Measurements from ENCODE around the gene IFITM10. TPM values are rescaled to one million over a fixed set of nuclear protein-coding genes. Genes with fewer than 3 reads are reported as not detected.

IFITM10 gene
- total RNA-seq, 2 experiments from 2014 or later = 0.96 to 1.3 TPM

DNA sequence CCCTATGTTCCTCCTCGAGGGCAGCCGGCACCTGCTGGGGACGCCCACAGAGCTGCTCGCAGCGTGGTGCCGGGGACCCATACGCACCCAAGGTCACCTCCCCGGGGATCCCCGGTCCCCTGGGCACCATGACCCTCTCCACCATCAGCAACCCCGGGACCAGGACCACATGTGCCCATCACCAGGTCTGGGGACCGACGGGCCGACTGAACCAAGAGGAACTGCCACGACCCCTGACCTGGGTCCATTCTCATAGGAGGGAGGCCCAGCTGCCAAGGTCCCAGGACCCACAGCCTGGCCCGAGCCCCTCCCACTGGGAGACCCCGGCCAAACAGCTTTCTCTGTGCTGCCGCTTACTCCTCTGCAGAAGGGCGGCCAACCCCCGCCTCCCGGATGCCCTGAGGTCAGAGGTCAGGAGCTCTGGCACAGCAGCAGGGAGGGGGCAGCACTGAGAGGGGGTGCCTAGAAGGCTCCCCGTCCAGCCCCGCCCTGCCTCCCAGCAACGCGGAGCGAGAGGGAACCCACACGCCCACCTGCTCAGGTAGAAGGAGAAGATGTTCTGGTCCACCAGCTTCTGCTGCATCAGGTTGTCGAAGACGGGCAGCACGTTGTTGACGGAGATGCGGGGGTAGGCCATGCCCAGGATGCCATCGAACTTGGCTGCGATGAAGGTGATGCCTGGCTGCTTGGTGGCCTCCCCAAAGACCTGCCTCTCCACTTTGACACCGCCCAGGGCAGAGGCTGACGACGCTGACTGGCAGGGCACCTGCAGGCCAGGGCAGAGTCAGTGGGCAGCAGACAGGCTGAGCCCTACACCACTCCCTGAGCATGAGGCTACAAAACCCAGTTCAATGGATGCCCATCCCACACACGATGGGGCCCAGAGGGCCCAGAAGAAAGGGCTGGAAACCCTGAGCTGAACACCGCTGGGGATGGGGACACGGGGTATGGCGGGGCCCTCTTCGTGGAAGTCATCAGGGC lies 6.7 kb upstream of the IFITM10 start:
- Mint-ChIP-seq H3K9me3 (no peaks in the 10 kb centered on the region), H3K4me3 (peak overlapping the region; percentile 70), H3K27ac (peak overlapping the region; percentile 93), H3K27me3 (no peaks in the 10 kb centered on the region), H3K36me3 (ENCODE audit: low read depth) (peaks cover 39% of the 10 kb centered on the region), H3K4me1 (peaks cover 73% of the 10 kb centered on the region)
- CTCF ChIA-PET = interaction anchor here (1.2 to 1.4 kb wide), 3 partner anchors 10 to 395 kb away, joined by 4 to 9 read pairs (median 5); no protein-coding TSS in a partner anchor
- POLR2A ChIA-PET = interaction anchor here (0.8 kb wide), 1 partner anchor 1346 kb away, joined by 4 read pairs; no protein-coding TSS in a partner anchor
- no peak for DNase-seq

DNA sequence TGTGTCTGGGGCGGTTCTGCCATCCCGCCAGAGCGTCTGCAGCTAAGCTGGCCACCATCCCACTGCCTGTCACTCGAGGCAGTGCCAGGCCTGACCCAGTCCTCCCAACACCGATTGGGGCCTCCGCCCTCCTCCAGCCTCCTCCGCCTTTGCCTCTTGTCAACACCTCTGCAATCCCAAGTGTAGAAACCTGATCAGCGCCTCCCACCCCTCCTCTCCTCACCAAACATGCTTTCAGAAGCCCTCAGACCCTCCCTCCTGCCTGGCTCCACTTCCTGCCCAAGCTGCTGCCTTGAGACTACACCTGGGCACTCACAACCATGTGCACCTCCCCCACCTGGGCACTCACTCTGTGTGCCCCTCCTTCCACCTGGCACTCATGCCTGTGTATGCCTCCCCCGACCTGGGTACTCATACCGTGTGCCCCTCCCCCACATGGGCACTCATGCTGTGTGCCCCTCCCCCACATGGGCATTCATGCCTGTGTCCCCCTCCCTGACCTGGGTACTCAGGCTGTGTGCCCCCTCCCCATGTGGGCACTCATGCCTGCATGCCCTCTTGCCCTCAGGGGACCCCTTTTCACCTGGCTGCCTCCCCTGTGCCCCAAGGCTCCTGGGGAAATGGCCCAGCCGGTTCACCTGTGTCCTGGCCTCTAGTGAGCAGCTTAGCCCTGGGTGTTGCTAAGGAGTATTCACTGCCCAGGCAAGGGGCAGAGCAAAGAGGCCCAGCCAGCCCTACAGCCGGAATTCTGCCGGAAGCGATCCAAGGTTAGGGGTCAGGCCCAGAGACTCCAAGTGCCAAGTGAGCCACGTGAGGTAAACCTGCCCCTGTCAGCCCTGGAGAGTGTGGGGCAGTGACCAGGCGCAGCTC lies 5.5 kb upstream of the IFITM10 start:
- CTCF ChIA-PET = interaction anchor here (1.7 kb wide), 1 partner anchor 77 kb away, joined by 3 read pairs; no protein-coding TSS in a partner anchor
- peak; percentile 47 for DNase-seq
- Mint-ChIP-seq H3K9me3 (no peaks in the 10 kb centered on the region), H3K4me3 (peak overlapping the region; percentile 55), H3K4me1 (peaks cover 65% of the 10 kb centered on the region), H3K36me3 (ENCODE audit: low read depth) (peaks cover 34% of the 10 kb centered on the region), H3K27me3 (no peaks in the 10 kb centered on the region), H3K27ac (peak overlapping the region; percentile 86)
- POLR2A ChIA-PET = no interaction called here

DNA sequence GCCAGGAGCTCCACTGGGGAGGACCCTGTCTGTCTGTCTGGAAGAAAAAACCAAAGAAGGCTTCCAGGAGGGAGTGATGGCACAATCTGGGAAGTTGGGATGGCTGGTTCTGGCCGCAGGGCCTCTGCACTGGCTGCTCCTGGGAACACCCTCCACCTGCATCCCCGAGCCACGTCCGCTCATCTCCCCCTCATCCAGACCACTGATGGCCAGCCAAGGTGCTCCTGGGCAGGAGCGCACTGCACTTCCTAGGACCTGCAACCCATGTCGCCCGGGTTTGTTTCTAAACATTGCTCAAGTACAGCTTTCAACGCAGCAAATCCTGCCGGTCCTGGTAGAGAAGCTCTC lies 4.9 kb upstream of the IFITM10 start:
- H3K9me3 Mint-ChIP-seq = no peaks in the 10 kb centered on the region
- peaks cover 34% of the 10 kb centered on the region for H3K36me3 Mint-ChIP-seq (ENCODE audit: low read depth)
- ChIA-PET CTCF (interaction anchor here (1.7 kb wide), 1 partner anchor 77 kb away, joined by 3 read pairs; no protein-coding TSS in a partner anchor), POLR2A (no interaction called here)
- DNase-seq = no peak
- peaks cover 3% of the 10 kb centered on the region for H3K27me3 Mint-ChIP-seq
- peaks cover 66% of the 10 kb centered on the region for H3K4me1 Mint-ChIP-seq
- H3K27ac Mint-ChIP-seq = peak overlapping the region; percentile 86
- H3K4me3 Mint-ChIP-seq = peak overlapping the region; percentile 55

DNA sequence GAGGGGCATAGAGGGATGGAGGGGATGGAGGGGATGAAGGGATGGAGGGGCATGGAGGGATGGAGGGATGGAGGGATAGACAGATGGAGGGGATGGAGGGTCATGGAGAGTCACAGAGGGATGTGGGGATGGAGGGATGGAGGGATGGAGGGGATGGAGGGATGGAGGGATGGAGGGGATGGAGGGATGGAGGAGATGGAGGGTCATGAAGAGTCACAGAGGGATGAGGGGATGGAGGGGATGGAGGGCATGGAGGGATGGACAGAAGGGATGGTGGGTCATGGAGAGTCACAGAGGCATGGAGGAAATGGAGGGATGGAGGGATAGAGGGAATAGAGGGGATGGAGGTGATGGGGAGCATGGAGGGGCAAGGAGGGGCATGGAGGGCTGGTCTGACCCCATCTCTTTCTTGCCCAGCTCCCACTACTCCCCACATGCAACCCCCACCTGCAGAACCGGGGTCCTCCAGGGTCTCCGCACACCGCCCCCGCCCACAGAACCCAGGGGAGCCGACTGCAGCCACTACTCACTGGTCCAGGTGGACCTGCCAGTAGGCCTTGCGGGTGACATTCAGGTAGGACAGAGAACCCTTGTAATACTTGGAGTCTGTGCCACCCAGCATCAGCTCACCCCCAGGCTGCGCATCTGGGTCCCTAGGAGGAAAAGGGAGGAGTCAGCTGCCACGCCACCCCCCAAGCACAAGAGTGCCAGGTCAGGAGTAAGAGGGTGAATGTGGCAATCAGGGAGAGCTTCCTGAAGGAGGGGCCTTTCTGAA lies 4.2 kb upstream of the IFITM10 start:
- Mint-ChIP-seq H3K27me3 (peaks cover 10% of the 10 kb centered on the region), H3K36me3 (ENCODE audit: low read depth) (peaks cover 34% of the 10 kb centered on the region), H3K9me3 (no peaks in the 10 kb centered on the region), H3K27ac (peak overlapping the region; percentile 64), H3K4me3 (no peak overlapping the region), H3K4me1 (peaks cover 66% of the 10 kb centered on the region)
- no peak for DNase-seq
- POLR2A ChIA-PET = no interaction called here
- CTCF ChIA-PET = interaction anchor here (1.7 kb wide), 1 partner anchor 78 kb away, joined by 3 read pairs; no protein-coding TSS in a partner anchor

DNA sequence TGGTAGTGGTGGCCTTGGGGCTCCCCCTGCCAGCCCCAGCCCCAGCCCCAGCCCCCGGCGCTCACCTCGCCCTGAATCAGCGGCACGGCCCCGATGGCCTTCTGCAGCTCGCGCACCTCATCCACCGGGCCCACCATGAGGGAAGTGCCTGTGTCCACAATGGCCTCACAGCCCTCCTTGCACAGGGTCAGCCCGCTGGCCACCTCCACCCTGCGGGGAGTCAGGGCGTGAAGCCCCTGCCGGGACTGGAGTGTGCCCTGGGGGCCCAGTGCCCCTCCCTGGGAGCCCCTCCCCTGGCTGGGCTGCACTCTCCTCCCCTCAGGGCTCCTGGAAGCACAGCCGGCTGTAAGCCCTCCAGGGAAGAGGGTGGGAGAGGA lies 3.5 kb upstream of the IFITM10 start:
- Mint-ChIP-seq H3K36me3 (ENCODE audit: low read depth) (peaks cover 34% of the 10 kb centered on the region), H3K9me3 (no peaks in the 10 kb centered on the region), H3K4me3 (no peak overlapping the region), H3K27ac (no peak overlapping the region), H3K27me3 (peaks cover 13% of the 10 kb centered on the region), H3K4me1 (peaks cover 63% of the 10 kb centered on the region)
- ChIA-PET POLR2A (no interaction called here), CTCF (interaction anchor here (1.7 kb wide), 1 partner anchor 79 kb away, joined by 3 read pairs; no protein-coding TSS in a partner anchor)
- no peak for DNase-seq

DNA sequence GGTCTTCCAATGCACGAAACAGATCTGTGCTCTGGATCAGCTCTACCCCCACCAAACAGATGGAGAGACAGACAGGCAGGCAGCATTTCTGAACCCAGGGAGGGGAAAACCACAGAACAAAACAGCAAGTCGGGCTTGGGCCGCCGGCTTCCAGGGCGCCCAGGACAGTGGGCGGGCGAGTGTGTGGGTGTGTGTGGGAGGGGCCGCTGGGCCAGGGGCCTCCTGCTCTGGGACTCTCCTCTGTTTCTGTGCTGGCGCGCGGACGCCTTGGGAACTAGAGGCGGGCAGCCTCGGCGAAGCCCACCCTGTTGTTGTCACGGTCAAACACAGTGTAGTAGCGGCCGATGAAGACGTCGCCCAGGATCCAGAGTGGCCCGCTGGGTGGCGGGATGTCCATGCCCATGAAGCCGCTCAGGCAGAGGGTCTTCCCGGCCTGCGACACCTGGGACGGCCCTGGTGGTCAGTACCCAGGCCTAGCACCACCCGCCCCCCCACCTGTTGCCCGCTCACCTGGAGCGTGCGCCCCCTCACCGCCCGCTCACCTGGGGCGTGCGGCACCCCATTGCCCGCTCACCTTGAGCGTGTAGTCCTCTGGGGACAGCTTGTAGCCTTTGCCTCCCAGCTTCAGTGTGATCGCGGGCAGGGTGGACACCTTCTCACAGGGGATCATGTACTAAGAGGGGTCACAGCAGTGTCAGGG lies 3.0 kb upstream of the IFITM10 start:
- Mint-ChIP-seq H3K4me3 (no peak overlapping the region), H3K4me1 (peaks cover 57% of the 10 kb centered on the region), H3K27ac (no peak overlapping the region), H3K9me3 (no peaks in the 10 kb centered on the region), H3K27me3 (peaks cover 15% of the 10 kb centered on the region), H3K36me3 (ENCODE audit: low read depth) (peaks cover 33% of the 10 kb centered on the region)
- ChIA-PET CTCF (interaction anchor here (0.6 to 1.2 kb wide), 2 partner anchors 13 to 14 kb away, joined by 3 read pairs; no protein-coding TSS in a partner anchor), POLR2A (no interaction called here)
- no peak for DNase-seq

DNA sequence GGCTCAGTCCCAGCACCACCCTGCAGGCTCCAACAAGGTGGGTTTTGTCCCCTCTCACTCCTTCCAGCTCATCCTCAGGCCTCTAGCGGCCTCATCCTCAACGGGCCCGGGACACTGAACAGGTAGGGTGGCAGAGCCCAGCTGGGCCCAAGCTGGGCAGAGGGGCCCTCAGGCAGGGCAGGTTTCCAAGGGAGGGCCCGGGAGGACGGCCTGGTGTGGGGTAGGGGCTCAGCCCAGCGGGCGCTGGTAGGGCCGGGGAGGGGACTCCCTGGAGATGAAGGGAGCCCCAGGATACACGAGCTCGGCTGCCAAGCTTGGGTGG lies 2.5 kb upstream of the IFITM10 start:
- peaks cover 53% of the 10 kb centered on the region for H3K4me1 Mint-ChIP-seq
- ChIA-PET POLR2A (no interaction called here), CTCF (interaction anchor here (0.6 to 1.2 kb wide), 2 partner anchors 13 kb away, joined by 3 read pairs; no protein-coding TSS in a partner anchor)
- DNase-seq = no peak
- H3K4me3 Mint-ChIP-seq = no peak overlapping the region
- H3K27ac Mint-ChIP-seq = no peak overlapping the region
- H3K9me3 Mint-ChIP-seq = no peaks in the 10 kb centered on the region
- peaks cover 31% of the 10 kb centered on the region for H3K36me3 Mint-ChIP-seq (ENCODE audit: low read depth)
- H3K27me3 Mint-ChIP-seq = peaks cover 17% of the 10 kb centered on the region

DNA sequence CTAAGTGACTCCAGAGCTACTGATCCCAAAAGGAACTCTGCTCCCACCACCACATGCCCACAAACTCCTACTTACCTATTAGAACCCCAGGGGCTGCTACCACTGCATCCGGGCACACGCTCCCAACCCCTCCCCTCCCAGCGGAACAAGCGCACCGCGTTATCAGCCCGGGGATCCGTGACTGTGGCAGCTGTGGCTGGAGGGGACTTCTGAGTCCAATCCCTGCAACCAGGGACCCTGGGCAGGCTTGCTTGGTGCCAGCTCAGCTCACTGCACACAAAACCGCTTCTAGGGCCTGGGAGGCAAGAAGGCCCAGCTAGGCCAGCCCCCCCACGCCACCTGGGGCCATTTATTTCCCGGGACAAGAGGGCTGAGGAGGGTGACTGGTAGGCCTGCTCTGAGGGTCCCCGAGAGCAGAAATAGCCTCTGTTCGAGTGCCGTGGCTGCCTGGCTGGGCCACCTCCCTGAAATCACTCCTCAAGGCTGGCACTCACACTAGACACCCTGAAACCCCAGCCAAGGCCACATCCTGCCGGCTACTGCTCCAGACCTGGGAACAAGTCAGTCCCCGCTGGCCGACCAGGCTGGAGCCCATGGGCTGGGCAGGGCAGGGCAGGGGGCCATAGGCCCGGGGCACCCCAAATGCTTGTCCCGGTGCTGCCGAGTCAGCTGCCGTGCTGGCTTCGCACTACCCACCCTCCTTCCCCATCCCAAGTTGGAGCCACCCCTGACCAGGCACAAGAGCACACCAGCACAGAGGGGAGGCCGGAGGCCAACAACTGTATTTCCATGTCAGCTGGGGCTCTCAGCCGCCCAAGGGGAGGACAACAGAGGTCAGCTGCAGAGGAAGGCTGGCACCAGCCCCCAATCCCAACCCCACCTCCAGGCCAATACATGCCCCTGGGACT lies 1.9 kb upstream of the IFITM10 start:
- Mint-ChIP-seq H3K36me3 (ENCODE audit: low read depth) (peaks cover 25% of the 10 kb centered on the region), H3K4me3 (no peak overlapping the region), H3K4me1 (peaks cover 47% of the 10 kb centered on the region), H3K9me3 (no peaks in the 10 kb centered on the region), H3K27ac (no peak overlapping the region), H3K27me3 (peaks cover 21% of the 10 kb centered on the region)
- POLR2A ChIA-PET = no interaction called here
- DNase-seq = no peak
- CTCF ChIA-PET = interaction anchor here (0.5 to 1.2 kb wide), 2 partner anchors 12 to 1080 kb away, joined by 3 to 8 read pairs; no protein-coding TSS in a partner anchor

DNA sequence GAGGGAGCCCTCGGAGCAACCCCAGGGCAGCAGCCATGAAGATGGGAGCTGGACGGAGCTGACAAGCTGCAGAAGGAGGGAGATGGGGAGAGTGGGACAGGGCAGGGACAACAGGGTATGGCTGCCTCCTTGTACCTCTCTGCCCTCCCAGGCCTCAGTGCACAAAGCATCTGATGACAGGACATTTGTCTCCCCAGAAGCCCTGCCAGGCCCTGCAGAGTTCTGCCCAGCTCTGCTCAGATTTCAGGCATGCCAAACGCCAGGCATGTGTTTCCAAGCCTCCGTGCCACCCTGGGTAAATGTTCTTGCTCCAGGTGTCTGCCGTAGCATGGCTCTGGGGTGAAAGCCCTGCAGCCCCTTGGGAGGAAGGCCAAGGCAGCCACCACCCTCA lies 1.1 kb upstream of the IFITM10 start:
- ChIA-PET POLR2A (no interaction called here), CTCF (interaction anchor here (0.7 kb wide), 2 partner anchors 14 to 15 kb away, joined by 3 read pairs; no protein-coding TSS in a partner anchor)
- peaks cover 21% of the 10 kb centered on the region for H3K27me3 Mint-ChIP-seq
- H3K4me1 Mint-ChIP-seq = peaks cover 40% of the 10 kb centered on the region
- H3K36me3 Mint-ChIP-seq (ENCODE audit: low read depth) = peaks cover 17% of the 10 kb centered on the region
- H3K4me3 Mint-ChIP-seq = no peak overlapping the region
- DNase-seq = no peak
- no peak overlapping the region for H3K27ac Mint-ChIP-seq
- H3K9me3 Mint-ChIP-seq = no peaks in the 10 kb centered on the region

DNA sequence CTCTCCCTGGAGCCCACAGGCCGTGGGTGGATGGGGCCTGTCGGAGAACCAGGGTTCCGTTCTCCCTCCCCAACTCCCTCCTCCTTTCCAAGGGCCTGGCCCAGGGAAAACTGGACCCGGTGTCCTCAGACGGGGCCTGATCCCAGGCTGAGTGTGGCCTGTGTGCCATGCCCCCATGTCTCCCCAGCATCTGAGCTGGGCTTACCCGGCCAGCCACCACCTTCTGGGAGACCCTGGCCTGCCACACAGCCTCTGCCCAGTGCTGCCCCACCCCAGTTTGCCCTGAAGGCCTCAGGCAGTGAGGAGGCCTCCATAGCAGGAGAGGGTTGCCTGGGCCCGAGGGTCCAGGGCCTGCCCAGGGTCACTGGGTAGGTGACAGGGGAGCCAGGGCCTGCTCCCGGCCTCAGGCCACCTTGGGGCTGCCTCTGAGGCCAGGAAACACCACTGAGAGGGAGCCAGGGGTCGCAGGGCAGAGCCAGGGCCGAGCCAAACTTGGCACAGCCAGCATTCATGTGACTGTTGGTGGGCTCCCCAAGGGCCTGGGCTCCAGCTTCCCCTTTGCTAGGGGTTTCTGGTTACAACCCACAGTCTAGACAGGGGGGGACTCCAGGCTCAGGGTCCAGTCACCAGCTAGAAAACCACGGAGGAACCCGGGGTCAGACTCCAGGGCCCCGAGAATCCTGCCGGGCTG lies 590 bp upstream of the IFITM10 start:
- H3K36me3 Mint-ChIP-seq (ENCODE audit: low read depth) = peaks cover 14% of the 10 kb centered on the region
- ChIA-PET CTCF (interaction anchor here (0.7 kb wide), 2 partner anchors 14 to 15 kb away, joined by 3 read pairs; no protein-coding TSS in a partner anchor), POLR2A (no interaction called here)
- H3K27me3 Mint-ChIP-seq = peaks cover 21% of the 10 kb centered on the region
- H3K4me1 Mint-ChIP-seq = peaks cover 35% of the 10 kb centered on the region
- no peak overlapping the region for H3K27ac Mint-ChIP-seq
- no peak overlapping the region for H3K4me3 Mint-ChIP-seq
- peaks cover 4% of the 10 kb centered on the region for H3K9me3 Mint-ChIP-seq
- no peak for DNase-seq
